ENCODE measurements around the gene MS4A10.

DNA sequence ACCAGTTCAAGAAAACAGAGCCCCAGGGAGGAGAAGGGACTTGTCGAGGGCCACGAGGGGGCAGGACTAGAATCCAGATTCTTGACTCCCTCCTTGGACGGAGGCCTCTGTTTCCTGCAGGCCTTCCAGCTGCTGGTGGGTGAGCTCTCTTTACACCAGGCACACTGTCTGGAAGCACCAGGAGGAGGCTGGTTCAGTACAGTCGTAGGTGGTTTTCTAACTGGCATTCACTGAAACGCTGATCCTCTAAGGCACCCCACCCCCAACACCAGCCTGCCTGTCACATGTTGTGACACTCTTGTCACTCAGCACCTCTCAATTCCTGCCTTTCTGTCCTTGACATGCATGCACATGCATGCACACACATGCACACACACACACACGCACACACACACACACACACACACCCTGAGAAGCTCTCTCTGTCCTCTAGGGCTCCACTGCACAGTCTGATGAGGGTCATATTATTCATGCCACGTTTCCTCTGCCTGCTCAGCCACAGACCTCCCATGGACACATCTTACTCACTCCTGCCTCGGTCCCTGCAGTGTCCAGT lies 751 bp downstream of the MS4A10 start:
- TF ChIP-seq, protein P1, sequence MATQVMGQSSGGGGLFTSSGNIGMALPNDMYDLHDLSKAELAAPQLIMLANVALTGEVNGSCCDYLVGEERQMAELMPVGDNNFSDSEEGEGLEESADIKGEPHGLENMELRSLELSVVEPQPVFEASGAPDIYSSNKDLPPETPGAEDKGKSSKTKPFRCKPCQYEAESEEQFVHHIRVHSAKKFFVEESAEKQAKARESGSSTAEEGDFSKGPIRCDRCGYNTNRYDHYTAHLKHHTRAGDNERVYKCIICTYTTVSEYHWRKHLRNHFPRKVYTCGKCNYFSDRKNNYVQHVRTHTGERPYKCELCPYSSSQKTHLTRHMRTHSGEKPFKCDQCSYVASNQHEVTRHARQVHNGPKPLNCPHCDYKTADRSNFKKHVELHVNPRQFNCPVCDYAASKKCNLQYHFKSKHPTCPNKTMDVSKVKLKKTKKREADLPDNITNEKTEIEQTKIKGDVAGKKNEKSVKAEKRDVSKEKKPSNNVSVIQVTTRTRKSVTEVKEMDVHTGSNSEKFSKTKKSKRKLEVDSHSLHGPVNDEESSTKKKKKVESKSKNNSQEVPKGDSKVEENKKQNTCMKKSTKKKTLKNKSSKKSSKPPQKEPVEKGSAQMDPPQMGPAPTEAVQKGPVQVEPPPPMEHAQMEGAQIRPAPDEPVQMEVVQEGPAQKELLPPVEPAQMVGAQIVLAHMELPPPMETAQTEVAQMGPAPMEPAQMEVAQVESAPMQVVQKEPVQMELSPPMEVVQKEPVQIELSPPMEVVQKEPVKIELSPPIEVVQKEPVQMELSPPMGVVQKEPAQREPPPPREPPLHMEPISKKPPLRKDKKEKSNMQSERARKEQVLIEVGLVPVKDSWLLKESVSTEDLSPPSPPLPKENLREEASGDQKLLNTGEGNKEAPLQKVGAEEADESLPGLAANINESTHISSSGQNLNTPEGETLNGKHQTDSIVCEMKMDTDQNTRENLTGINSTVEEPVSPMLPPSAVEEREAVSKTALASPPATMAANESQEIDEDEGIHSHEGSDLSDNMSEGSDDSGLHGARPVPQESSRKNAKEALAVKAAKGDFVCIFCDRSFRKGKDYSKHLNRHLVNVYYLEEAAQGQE (IDR thresholded peaks at IDR 0.05; ENCODE audit: low read depth): no peak
- no peak for TF ChIP-seq NFIC (IDR thresholded peaks at IDR 0.05)
- TF ChIP-seq EGR1 (IDR thresholded peaks at IDR 0.05): no peak
- TF ChIP-seq CEBPB (IDR thresholded peaks at IDR 0.05): no peak
- no peak for TF ChIP-seq YY1 (IDR thresholded peaks at IDR 0.05; ENCODE audit: low read depth)
- TF ChIP-seq EP300 (IDR thresholded peaks at IDR 0.05; ENCODE audit: borderline replicate concordance): no peak
- TF ChIP-seq, protein P2, sequence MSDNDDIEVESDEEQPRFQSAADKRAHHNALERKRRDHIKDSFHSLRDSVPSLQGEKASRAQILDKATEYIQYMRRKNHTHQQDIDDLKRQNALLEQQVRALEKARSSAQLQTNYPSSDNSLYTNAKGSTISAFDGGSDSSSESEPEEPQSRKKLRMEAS (IDR thresholded peaks at IDR 0.05): no peak
- TF ChIP-seq, protein P3, sequence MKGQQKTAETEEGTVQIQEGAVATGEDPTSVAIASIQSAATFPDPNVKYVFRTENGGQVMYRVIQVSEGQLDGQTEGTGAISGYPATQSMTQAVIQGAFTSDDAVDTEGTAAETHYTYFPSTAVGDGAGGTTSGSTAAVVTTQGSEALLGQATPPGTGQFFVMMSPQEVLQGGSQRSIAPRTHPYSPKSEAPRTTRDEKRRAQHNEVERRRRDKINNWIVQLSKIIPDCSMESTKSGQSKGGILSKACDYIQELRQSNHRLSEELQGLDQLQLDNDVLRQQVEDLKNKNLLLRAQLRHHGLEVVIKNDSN (IDR thresholded peaks at IDR 0.05): no peak
- no peak for TF ChIP-seq RAD21 (IDR thresholded peaks at IDR 0.05; ENCODE audit: low read depth)
- no peak for TF ChIP-seq TCF12 (IDR thresholded peaks at IDR 0.05; ENCODE audit: low read depth)
- TF ChIP-seq ZBTB7A (IDR thresholded peaks at IDR 0.05; ENCODE audit: low read depth): no peak
- TF ChIP-seq FOXM1 (IDR thresholded peaks at IDR 0.05; ENCODE audit: borderline replicate concordance, low read depth): no peak
